SU-DHL-6 (cell line): ENCODE results near the gene ROCK2.

ENCODE experiments used
- EZH2phosphoT487 ChIP-seq: fragments of 200-600 bp; sonication (generic), shearing (Covaris generic); conservative IDR thresholded peaks from 2 replicates; pipeline ENCODE4 v1.6.1; 2018; ENCODE audit warnings: mild to moderate bottlenecking, antibody characterized with exemption, low read length, moderate library complexity, mixed read lengths
- TF ChIP-seq, protein P1 (sequence below): fragments of 200-600 bp; sonication (generic); IDR thresholded peaks from one replicate; pipeline ENCODE4 v1.5.1; 2017; ENCODE audit warnings: antibody characterized with exemption, mild to moderate bottlenecking, low read length, moderate library complexity; ENCODE audit not compliant: insufficient read depth, poor library complexity, severe bottlenecking

DNA sequence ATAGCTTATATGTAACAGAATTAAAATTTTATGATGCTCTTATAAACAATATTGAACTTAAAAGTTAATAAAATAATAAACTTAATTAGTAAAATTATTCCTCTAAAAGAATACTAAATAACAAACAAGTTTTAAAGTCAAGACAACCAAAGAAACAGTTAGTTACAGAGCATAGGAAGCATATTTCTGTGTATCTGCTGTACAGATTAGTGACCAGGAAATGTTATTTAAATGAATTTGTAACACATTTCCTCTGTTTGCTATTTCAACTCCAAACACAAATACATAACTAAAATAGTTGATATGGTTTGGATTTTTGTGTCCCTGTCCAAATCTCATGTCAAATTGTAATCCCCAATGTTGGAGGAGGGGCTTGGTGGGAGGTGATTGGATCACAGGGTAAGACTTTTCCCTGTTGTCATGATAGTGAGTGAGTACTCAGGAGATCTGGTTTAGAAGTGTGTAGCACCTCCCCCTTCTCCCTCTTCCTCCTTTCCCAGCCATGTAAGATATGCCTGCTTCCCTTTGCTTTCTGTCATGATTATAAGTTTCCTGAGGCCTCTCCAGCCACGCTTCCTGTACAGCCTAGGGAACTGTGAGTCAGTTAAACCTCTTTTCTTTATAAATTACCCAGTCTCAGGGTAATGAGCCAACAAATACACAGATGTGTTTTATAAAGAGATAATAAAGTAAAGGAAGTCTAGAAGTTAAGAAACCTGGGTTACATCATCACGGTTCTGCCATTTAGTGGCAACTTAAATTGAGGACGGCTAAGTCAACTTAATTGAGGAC is 51.8 kb downstream of the ROCK2 start:
- TF ChIP-seq, protein P1, sequence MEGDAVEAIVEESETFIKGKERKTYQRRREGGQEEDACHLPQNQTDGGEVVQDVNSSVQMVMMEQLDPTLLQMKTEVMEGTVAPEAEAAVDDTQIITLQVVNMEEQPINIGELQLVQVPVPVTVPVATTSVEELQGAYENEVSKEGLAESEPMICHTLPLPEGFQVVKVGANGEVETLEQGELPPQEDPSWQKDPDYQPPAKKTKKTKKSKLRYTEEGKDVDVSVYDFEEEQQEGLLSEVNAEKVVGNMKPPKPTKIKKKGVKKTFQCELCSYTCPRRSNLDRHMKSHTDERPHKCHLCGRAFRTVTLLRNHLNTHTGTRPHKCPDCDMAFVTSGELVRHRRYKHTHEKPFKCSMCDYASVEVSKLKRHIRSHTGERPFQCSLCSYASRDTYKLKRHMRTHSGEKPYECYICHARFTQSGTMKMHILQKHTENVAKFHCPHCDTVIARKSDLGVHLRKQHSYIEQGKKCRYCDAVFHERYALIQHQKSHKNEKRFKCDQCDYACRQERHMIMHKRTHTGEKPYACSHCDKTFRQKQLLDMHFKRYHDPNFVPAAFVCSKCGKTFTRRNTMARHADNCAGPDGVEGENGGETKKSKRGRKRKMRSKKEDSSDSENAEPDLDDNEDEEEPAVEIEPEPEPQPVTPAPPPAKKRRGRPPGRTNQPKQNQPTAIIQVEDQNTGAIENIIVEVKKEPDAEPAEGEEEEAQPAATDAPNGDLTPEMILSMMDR: no peak
- TF ChIP-seq EZH2phosphoT487: no peak
